Caco-2 (cell line): ENCODE data around the gene BTNL9. TPM values are rescaled to one million over a fixed set of nuclear protein-coding genes. Genes with fewer than 3 reads are reported as not detected.
"Not testable (repeated sequence)": the region's sequence is repeated elsewhere in the genome, so short reads cannot be mapped to it uniquely, and the experiment has no call there.

Experiments
- BruUV-seq: library from RNA; stranded (reverse); fragments of 400-500 nt; replicated peaks from 2 replicates; lab custom pipeline; 2021; lab: Mats Ljungman, UMichigan
- CTCF ChIA-PET: fragments of 300-600 bp; sonication (Branson Sonifier 250); formaldehyde crosslinking; loops from one replicate; lab custom pipeline; 2022; ENCODE audit warnings: antibody characterized with exemption; lab: Charles Lee
- POLR2A ChIA-PET: fragments of 300-600 bp; sonication (Branson Sonifier 250); formaldehyde crosslinking; loops from one replicate; lab custom pipeline; 2022; ENCODE audit warnings: antibody characterized with exemption; lab: Charles Lee
- DNase-seq, 2 experiments: peaks; one replicate each; pipeline versions ENCODE4 v3.0.0 to v3.0.0-alpha.2; 2020 to 2022
- H3K27me3 ChIP-seq: replicated peaks from 2 replicates; pipeline ENCODE4 v1.6.0; 2011; ENCODE audit warnings: low read length; ENCODE audit not compliant: control insufficient read depth, insufficient read depth
- H3K36me3 ChIP-seq: 2 replicates; pipeline ENCODE4 v1.5.1; 2011; ENCODE audit warnings: low read length; ENCODE audit not compliant: control insufficient read depth, insufficient read depth
- H3K4me1 ChIP-seq: fragments of 250-450 bp; sonication (Bioruptor Pico); 2 replicates; pipeline ENCODE4 v1.5.1; 2020; ENCODE audit warnings: mild to moderate bottlenecking
- H3K4me3 ChIP-seq: 2 replicates; pipeline ENCODE4 v1.5.1; 2011; ENCODE audit warnings: low read depth, mild to moderate bottlenecking, control low read depth, low read length
- H3K9me3 ChIP-seq: fragments of 250-450 bp; sonication (Bioruptor Pico); 2 replicates; pipeline ENCODE4 v1.5.1; 2020; ENCODE audit warnings: mild to moderate bottlenecking, moderate library complexity
- H3K27ac Mint-ChIP-seq: one replicate; pipeline ENCODE4 v1.8.0; 2022; ENCODE audit warnings: mixed read lengths; ENCODE audit not compliant: unreplicated experiment
- H3K27me3 Mint-ChIP-seq: one replicate; pipeline ENCODE4 v1.8.0; 2022; ENCODE audit warnings: mixed read lengths; ENCODE audit not compliant: insufficient read depth, unreplicated experiment
- H3K36me3 Mint-ChIP-seq: one replicate; pipeline ENCODE4 v1.8.0; 2022; ENCODE audit warnings: mild to moderate bottlenecking, mixed read lengths; ENCODE audit not compliant: insufficient read depth, unreplicated experiment
- H3K4me1 Mint-ChIP-seq: one replicate; pipeline ENCODE4 v1.8.0; 2022; ENCODE audit warnings: low read depth, mixed read lengths; ENCODE audit not compliant: unreplicated experiment
- H3K4me3 Mint-ChIP-seq: one replicate; pipeline ENCODE4 v1.8.0; 2022; ENCODE audit warnings: mild to moderate bottlenecking, moderate library complexity, mixed read lengths; ENCODE audit not compliant: unreplicated experiment
- H3K9me3 Mint-ChIP-seq: one replicate; pipeline ENCODE4 v1.8.0; 2022; ENCODE audit warnings: mixed read lengths; ENCODE audit not compliant: unreplicated experiment
- intact Hi-C: fragments of 100-400 bp; cut with micrococcal nuclease; formaldehyde crosslinking; loops from one replicate; pipeline ENCODE4 v1.10.0; 2022; ENCODE audit not compliant: unreplicated experiment
- total RNA-seq: library from RNA; stranded (reverse); gene quantifications from 2 replicates; pipeline ENCODE4 v1.2.3, GENCODE V29; 2022
- TF ChIP-seq, protein P1 (sequence below), 2 experiments: fragments of 200-600 bp in 1 of 2; IDR thresholded peaks; 1 replicate in 1 of 2; 2 replicates in 1 of 2; pipeline versions ENCODE4 v1.5.1 to v1.8.0; 2011 to 2022; ENCODE audit warnings: antibody characterized with exemption in 1 of 2, control low read depth in 1 of 2, inconsistent platforms in 1 of 2, low read depth in 1 of 2, low read length in 1 of 2, mild to moderate bottlenecking in 1 of 2, moderate library complexity in 1 of 2; ENCODE audit not compliant: insufficient read depth in 1 of 2, severe bottlenecking in 1 of 2, unreplicated experiment in 1 of 2

Gene BTNL9
- total RNA-seq, 1 experiment from 2014 or later = 8.4 TPM

DNA sequence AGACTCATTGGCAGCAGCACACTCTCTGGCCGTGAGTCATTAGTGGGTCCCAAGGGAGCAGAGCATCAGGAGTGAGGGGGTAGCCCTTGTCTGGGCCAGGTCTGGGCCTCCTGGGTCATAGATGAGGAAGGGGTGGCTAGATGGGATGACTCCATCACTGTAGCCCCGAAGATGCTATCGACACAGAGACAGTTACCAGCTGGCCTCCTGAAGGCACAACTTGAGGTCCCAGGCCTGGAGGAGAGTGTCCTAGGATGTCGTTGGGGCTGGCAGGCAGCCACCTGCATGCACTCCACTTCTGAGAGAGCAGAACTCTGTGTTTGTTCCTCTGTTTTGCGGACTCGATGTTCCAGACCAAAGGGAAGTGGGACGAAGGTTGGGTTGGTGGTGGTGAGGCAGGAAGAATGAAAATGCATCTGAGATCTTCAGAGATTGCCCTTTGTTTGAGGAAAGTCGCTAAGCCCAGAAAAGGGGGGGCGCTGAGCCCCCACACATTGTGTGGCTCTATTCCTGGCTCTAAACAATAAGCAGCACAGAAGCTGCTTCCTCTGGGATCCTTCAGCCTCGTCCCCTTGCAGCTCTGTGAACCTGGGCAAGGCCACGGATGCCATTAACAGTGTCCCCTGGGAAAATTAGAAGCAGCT, 4.7 kb downstream of the BTNL9 start:
- Histone ChIP-seq H3K9me3 (no peaks in the 10 kb centered on the region), H3K4me1 (no peaks in the 10 kb centered on the region), H3K27me3 (no peaks in the 10 kb centered on the region), H3K4me3 (no peak overlapping the region), H3K36me3 (no peaks in the 10 kb centered on the region)
- no peak for DNase-seq
- Mint-ChIP-seq H3K27ac (no peak overlapping the region), H3K4me3 (no peak overlapping the region), H3K36me3 (no peaks in the 10 kb centered on the region), H3K9me3 (no peaks in the 10 kb centered on the region), H3K27me3 (peaks cover 10% of the 10 kb centered on the region), H3K4me1 (no peaks in the 10 kb centered on the region)
- CTCF ChIA-PET = no interaction called here
- no TSS peak for BruUV-seq
- TF ChIP-seq, protein P1, sequence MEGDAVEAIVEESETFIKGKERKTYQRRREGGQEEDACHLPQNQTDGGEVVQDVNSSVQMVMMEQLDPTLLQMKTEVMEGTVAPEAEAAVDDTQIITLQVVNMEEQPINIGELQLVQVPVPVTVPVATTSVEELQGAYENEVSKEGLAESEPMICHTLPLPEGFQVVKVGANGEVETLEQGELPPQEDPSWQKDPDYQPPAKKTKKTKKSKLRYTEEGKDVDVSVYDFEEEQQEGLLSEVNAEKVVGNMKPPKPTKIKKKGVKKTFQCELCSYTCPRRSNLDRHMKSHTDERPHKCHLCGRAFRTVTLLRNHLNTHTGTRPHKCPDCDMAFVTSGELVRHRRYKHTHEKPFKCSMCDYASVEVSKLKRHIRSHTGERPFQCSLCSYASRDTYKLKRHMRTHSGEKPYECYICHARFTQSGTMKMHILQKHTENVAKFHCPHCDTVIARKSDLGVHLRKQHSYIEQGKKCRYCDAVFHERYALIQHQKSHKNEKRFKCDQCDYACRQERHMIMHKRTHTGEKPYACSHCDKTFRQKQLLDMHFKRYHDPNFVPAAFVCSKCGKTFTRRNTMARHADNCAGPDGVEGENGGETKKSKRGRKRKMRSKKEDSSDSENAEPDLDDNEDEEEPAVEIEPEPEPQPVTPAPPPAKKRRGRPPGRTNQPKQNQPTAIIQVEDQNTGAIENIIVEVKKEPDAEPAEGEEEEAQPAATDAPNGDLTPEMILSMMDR (IDR thresholded peaks at IDR 0.05; ENCODE audit: insufficient read depth in 1 of 2, low read depth in 1 of 2, low read length in 1 of 2, severe bottlenecking in 1 of 2, unreplicated experiment in 1 of 2) = no peak
- POLR2A ChIA-PET = no interaction called here
- intact Hi-C loops = loop anchor here (5.0 kb wide), 1 partner anchor 257 kb away; no protein-coding TSS in a partner anchor

DNA sequence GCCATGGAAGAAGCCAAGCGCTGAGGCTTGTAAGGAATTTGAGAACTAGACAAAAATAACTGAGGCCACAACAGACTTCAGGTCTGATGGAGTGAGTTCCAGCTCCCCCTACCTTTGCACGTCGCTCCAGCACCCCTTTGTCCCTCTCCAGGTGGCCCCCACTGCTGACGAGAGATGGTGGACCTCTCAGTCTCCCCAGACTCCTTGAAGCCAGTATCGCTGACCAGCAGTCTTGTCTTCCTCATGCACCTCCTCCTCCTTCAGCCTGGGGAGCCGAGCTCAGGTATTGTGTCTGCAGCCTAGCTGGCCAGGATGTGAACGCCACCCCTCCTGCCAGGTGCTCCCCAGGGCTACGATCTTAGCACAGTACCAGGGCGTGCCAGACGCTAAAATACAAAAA, 5.2 kb downstream of the BTNL9 start:
- no peak for DNase-seq
- TF ChIP-seq, protein P1 (IDR thresholded peaks at IDR 0.05; ENCODE audit: insufficient read depth in 1 of 2, low read depth in 1 of 2, low read length in 1 of 2, severe bottlenecking in 1 of 2, unreplicated experiment in 1 of 2) = no peak

DNA sequence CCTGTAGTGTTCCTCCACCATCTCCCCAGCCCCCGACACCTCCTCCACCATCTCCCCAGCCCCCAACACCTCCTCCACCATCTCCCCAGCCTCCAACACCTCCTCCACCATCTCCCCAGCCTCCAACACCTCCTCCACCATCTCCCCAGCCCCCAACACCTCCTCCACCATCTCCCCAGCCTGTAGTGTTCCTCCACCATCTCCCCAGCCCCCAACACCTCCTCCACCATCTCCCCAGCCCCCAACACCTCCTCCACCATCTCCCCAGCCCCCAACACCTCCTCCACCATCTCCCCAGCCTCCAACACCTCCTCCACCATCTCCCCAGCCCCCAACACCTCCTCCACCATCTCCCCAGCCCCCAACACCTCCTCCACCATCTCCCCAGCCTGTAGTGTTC, 5.8 kb downstream of the BTNL9 start:
- H3K9me3 Mint-ChIP-seq, H3K9me3 ChIP-seq, BruUV-seq, POLR2A ChIA-PET, intact Hi-C loops, H3K4me1 Mint-ChIP-seq, H3K36me3 ChIP-seq, DNase-seq, CTCF ChIA-PET, H3K27ac Mint-ChIP-seq, H3K4me3 Mint-ChIP-seq, H3K27me3 ChIP-seq, H3K36me3 Mint-ChIP-seq, H3K4me1 ChIP-seq, H3K27me3 Mint-ChIP-seq, H3K4me3 ChIP-seq: not testable (repeated sequence)

More for the DNA sequence above, 5.2 kb downstream of the BTNL9 start:
- Histone ChIP-seq H3K27me3 (no peaks in the 10 kb centered on the region), H3K9me3 (no peaks in the 10 kb centered on the region), H3K4me3 (no peak overlapping the region), H3K36me3 (no peaks in the 10 kb centered on the region), H3K4me1 (no peaks in the 10 kb centered on the region)
- Mint-ChIP-seq H3K27me3 (peaks cover 10% of the 10 kb centered on the region), H3K4me1 (no peaks in the 10 kb centered on the region), H3K36me3 (no peaks in the 10 kb centered on the region), H3K4me3 (no peak overlapping the region), H3K9me3 (no peaks in the 10 kb centered on the region), H3K27ac (no peak overlapping the region)
- intact Hi-C loops = no loop called here
- no TSS peak for BruUV-seq
- POLR2A ChIA-PET = no interaction called here
- CTCF ChIA-PET = no interaction called here
